H9 (cell line): ENCODE measurements around the gene NUP43. TPM values are rescaled to one million over a fixed set of nuclear protein-coding genes. Genes with fewer than 3 reads are reported as not detected.

Experiments
- DNase-seq: peaks from one replicate; pipeline ENCODE4 v3.0.0-alpha.2; 2017
- H2AFZ ChIP-seq: one replicate; pipeline ENCODE4 v1.6.1; 2013; ENCODE audit warnings: mild to moderate bottlenecking, low read length, control low read depth, moderate library complexity
- H2AK5ac ChIP-seq: 2 replicates; pipeline ENCODE4 v1.6.1; 2013; ENCODE audit warnings: low read length, control low read depth, mixed read lengths; ENCODE audit not compliant: insufficient read length
- H2BK120ac ChIP-seq: one replicate; pipeline ENCODE4 v1.6.1; 2013; ENCODE audit warnings: low read depth, mild to moderate bottlenecking, low read length, control low read depth, inconsistent platforms; ENCODE audit not compliant: poor library complexity, severe bottlenecking
- H2BK12ac ChIP-seq: 2 replicates; pipeline ENCODE4 v1.6.1; 2013; ENCODE audit warnings: low read length, control low read depth, mixed read lengths, low read depth; ENCODE audit not compliant: insufficient read length
- H2BK15ac ChIP-seq: 2 replicates; pipeline ENCODE4 v1.6.1; 2013; ENCODE audit warnings: low read depth, low read length, control low read depth
- H2BK20ac ChIP-seq: one replicate; pipeline ENCODE4 v1.6.1; 2013; ENCODE audit warnings: low read depth, mild to moderate bottlenecking, low read length, control low read depth, inconsistent platforms; ENCODE audit not compliant: poor library complexity, severe bottlenecking
- H2BK5ac ChIP-seq: 2 replicates; pipeline ENCODE4 v1.6.1; 2013; ENCODE audit warnings: low read length, control low read depth, mixed read lengths; ENCODE audit not compliant: insufficient read length
- H3K14ac ChIP-seq: 2 replicates; pipeline ENCODE4 v1.6.1; 2013; ENCODE audit warnings: low read length, control low read depth; ENCODE audit not compliant: insufficient read depth
- H3K18ac ChIP-seq: 2 replicates; pipeline ENCODE4 v1.6.1; 2013; ENCODE audit warnings: low read depth, mild to moderate bottlenecking, mixed read lengths, low read length, control low read depth; ENCODE audit not compliant: insufficient read length
- H3K23ac ChIP-seq: 2 replicates; pipeline ENCODE4 v1.6.1; 2013; ENCODE audit warnings: low read length, control low read depth, mixed read lengths, low read depth; ENCODE audit not compliant: insufficient read length
- H3K23me2 ChIP-seq: 2 replicates; pipeline ENCODE4 v1.6.1; 2013; ENCODE audit warnings: low read depth, mild to moderate bottlenecking, mixed read lengths, low read length, control low read depth; ENCODE audit not compliant: insufficient read length, poor library complexity, severe bottlenecking
- H3K27ac ChIP-seq: 2 replicates; pipeline ENCODE4 v1.5.1; 2013; ENCODE audit warnings: low read length, control low read depth, mixed read lengths, low read depth; ENCODE audit not compliant: insufficient read length
- H3K27me3 ChIP-seq: 2 replicates; pipeline ENCODE4 v1.6.1; 2013; ENCODE audit warnings: low read length, control low read depth, inconsistent platforms; ENCODE audit not compliant: insufficient read depth
- H3K4ac ChIP-seq: 2 replicates; pipeline ENCODE4 v1.6.1; 2013; ENCODE audit warnings: low read depth, mild to moderate bottlenecking, control low read depth, inconsistent platforms, low read length, moderate library complexity
- H3K4me1 ChIP-seq: 2 replicates; pipeline ENCODE4 v1.6.1; 2013; ENCODE audit warnings: low read length, control low read depth, inconsistent platforms; ENCODE audit not compliant: insufficient read depth
- H3K4me2 ChIP-seq: 2 replicates; pipeline ENCODE4 v1.6.1; 2013; ENCODE audit warnings: low read length, control low read depth, mixed read lengths; ENCODE audit not compliant: insufficient read length, insufficient read depth
- H3K56ac ChIP-seq: 2 replicates; pipeline ENCODE4 v1.6.1; 2013; ENCODE audit warnings: low read depth, mild to moderate bottlenecking, mixed read lengths, low read length, control low read depth; ENCODE audit not compliant: insufficient read length
- H3K79me1 ChIP-seq: 2 replicates; pipeline ENCODE4 v1.6.1; 2013; ENCODE audit warnings: low read depth, mild to moderate bottlenecking, moderate library complexity, low read length, control low read depth, inconsistent platforms; ENCODE audit not compliant: insufficient read depth, poor library complexity, severe bottlenecking
- H3K79me2 ChIP-seq: 2 replicates; pipeline ENCODE4 v1.6.1; 2013; ENCODE audit warnings: low read length, control low read depth, inconsistent platforms; ENCODE audit not compliant: insufficient read depth
- H3K9ac ChIP-seq: 2 replicates; pipeline ENCODE4 v1.6.1; 2013; ENCODE audit warnings: low read length, control low read depth, mixed read lengths; ENCODE audit not compliant: insufficient read length; ENCODE audit errors: extremely low read depth
- H3K9me3 ChIP-seq: one replicate; pipeline ENCODE4 v1.6.1; 2013; ENCODE audit warnings: low read depth, low read length, inconsistent platforms; ENCODE audit not compliant: control insufficient read depth
- H3T11ph ChIP-seq: one replicate; pipeline ENCODE4 v1.6.1; 2013; ENCODE audit warnings: mild to moderate bottlenecking, low read length, control low read depth, inconsistent platforms
- H4K20me1 ChIP-seq: one replicate; pipeline ENCODE4 v1.6.1; 2013; ENCODE audit not compliant: control insufficient read depth, insufficient read length, insufficient read depth
- H4K5ac ChIP-seq: 2 replicates; pipeline ENCODE4 v1.6.1; 2013; ENCODE audit warnings: low read depth, mild to moderate bottlenecking, mixed read lengths, low read length, control low read depth; ENCODE audit not compliant: insufficient read length
- H4K8ac ChIP-seq: replicated peaks from 2 replicates; pipeline ENCODE4 v1.6.1; 2013; ENCODE audit warnings: low read length, control low read depth, mixed read lengths, low read depth; ENCODE audit not compliant: insufficient read length
- H4K91ac ChIP-seq: 2 replicates; pipeline ENCODE4 v1.6.1; 2013; ENCODE audit warnings: low read depth, mild to moderate bottlenecking, moderate library complexity, mixed read lengths, low read length, control low read depth; ENCODE audit not compliant: insufficient read length
- H3K27ac Mint-ChIP-seq, 3 experiments: 2 replicates in 2 of 3; 3 replicates in 1 of 3; pipeline ENCODE4 v1.8.0; 2020 to 2021; ENCODE audit warnings: mixed read lengths in 3 of 3, mild to moderate bottlenecking in 1 of 3, moderate library complexity in 1 of 3
- H3K27me3 Mint-ChIP-seq: 2 replicates; pipeline ENCODE4 v1.8.0; 2021; ENCODE audit warnings: low read depth, mild to moderate bottlenecking, moderate library complexity, mixed read lengths
- H3K36me3 Mint-ChIP-seq, 3 experiments: 2 replicates in 2 of 3; 3 replicates in 1 of 3; pipeline ENCODE4 v1.8.0; 2020 to 2021; ENCODE audit warnings: low read depth in 3 of 3, mixed read lengths in 3 of 3; ENCODE audit not compliant: insufficient read depth in 1 of 3
- H3K4me1 Mint-ChIP-seq, 2 experiments: 2 replicates each; pipeline ENCODE4 v1.8.0; 2020; ENCODE audit warnings: mixed read lengths in 2 of 2
- H3K4me3 Mint-ChIP-seq, 2 experiments: 2 replicates in 1 of 2; 3 replicates in 1 of 2; pipeline ENCODE4 v1.8.0; 2020 to 2021; ENCODE audit warnings: mild to moderate bottlenecking in 2 of 2, mixed read lengths in 2 of 2, moderate library complexity in 1 of 2
- H3K9me3 Mint-ChIP-seq, 2 experiments: 2 replicates in 1 of 2; 3 replicates in 1 of 2; pipeline ENCODE4 v1.8.0; 2020; ENCODE audit warnings: mild to moderate bottlenecking in 2 of 2, mixed read lengths in 2 of 2, moderate library complexity in 1 of 2
- CTCF ChIP-seq: fragments of 200-600 bp; sonication (generic); conservative IDR thresholded peaks from 3 replicates; pipeline ENCODE4 v1.8.0; 2021; ENCODE audit warnings: antibody characterized with exemption, mild to moderate bottlenecking
- WGBS: extraction: QIAGEN DNeasy Blood & Tissue Kit; methylation state at CpG from one replicate; pipeline ENCODE4 v1.1.7; 2013; ENCODE audit warnings: missing lambda C conversion rate, low lambda C conversion rate, mixed read lengths; ENCODE audit not compliant: insufficient read length; ENCODE audit errors: extremely low coverage; 5-methylcytosine and 5-hydroxymethylcytosine counted together
- total RNA-seq: library from RNA; stranded (reverse); gene quantifications from 2 replicates; pipeline ENCODE4 v1.2.1, GENCODE V29; 2021

NUP43 gene
- total RNA-seq, 1 experiment from 2014 or later, result 92.1 TPM

GRCh38 chr6:149771185-149771584 is 24.9 kb upstream of the NUP43 start:
- Mint-ChIP-seq H3K27ac (no peak overlapping the region), H3K36me3 (peaks cover 20 to 53% (median 43%) of the 10 kb centered on the region in 3 experiments), H3K27me3 (no peaks in the 10 kb centered on the region), H3K9me3 (peaks cover 0 to under 1% of the 10 kb centered on the region in 2 experiments; a peak in 2 of 5 replicates), H3K4me3 (no peak overlapping the region), H3K4me1 (no peaks in the 10 kb centered on the region)
- Histone ChIP-seq H3K9ac (no peak overlapping the region), H4K20me1 (no peaks in the 10 kb centered on the region), H2BK120ac (no peak overlapping the region), H3K27me3 (no peaks in the 10 kb centered on the region), H3K27ac (no peak overlapping the region), H3K56ac (no peak overlapping the region), H3K9me3 (no peaks in the 10 kb centered on the region), H2BK5ac (no peak overlapping the region), H3K4ac (no peak overlapping the region), H3K18ac (no peak overlapping the region), H2BK20ac (no peak overlapping the region), H3K23me2 (no peaks in the 10 kb centered on the region), H3K14ac (no peak overlapping the region), H3K23ac (no peak overlapping the region), H2AFZ (no peak overlapping the region), H4K8ac (no peak overlapping the region), H2BK12ac (no peak overlapping the region), H3K79me2 (peaks cover 2% of the 10 kb centered on the region; the same call in 1 of the 2 replicates), H2AK5ac (no peak overlapping the region), H3K79me1 (no peaks in the 10 kb centered on the region), H4K5ac (no peak overlapping the region), H2BK15ac (no peak overlapping the region), H4K91ac (no peak overlapping the region), H3K4me2 (no peak overlapping the region), H3K4me1 (no peaks in the 10 kb centered on the region), H3T11ph (no peak overlapping the region)
- no CpG with 5 or more reads among the region's 3 CpGs for WGBS
- DNase-seq, result no peak
- no peak for TF ChIP-seq CTCF
